Dedifferentiated amniotic fluid mesenchymal stem cell (primary cell): Measurements from ENCODE around the gene MUC4.

Experiments used
- DNase-seq: peaks from one replicate; pipeline ENCODE4 v3.0.0-alpha.2; 2016; ENCODE audit errors: extremely low spot score

Gene MUC4

GRCh38 chr3:195698647-195699387 is 112.9 kb downstream of the MUC4 start:
- no peak for DNase-seq

GRCh38 chr3:195698325-195698646 is 113.4 kb downstream of the MUC4 start:
- DNase-seq, result no peak

- peak; percentile 86 for DNase-seq
Measured at GRCh38 chr3:195697582-195698324, 114.0 kb downstream of the MUC4 start.
